H9 (cell line): ENCODE measurements around the gene CNNM2. TPM values are rescaled to one million over a fixed set of nuclear protein-coding genes. Genes with fewer than 3 reads are reported as not detected.
A peak's percentile ranks its signal among the peaks of the same experiment; 100 is the strongest.

ENCODE experiments used
- DNase-seq: peaks from one replicate; pipeline ENCODE4 v3.0.0-alpha.2; 2017
- H2AFZ ChIP-seq: one replicate; pipeline ENCODE4 v1.6.1; 2013; ENCODE audit warnings: mild to moderate bottlenecking, low read length, control low read depth, moderate library complexity
- H2AK5ac ChIP-seq: 2 replicates; pipeline ENCODE4 v1.6.1; 2013; ENCODE audit warnings: low read length, control low read depth, mixed read lengths; ENCODE audit not compliant: insufficient read length
- H2BK120ac ChIP-seq: one replicate; pipeline ENCODE4 v1.6.1; 2013; ENCODE audit warnings: low read depth, mild to moderate bottlenecking, low read length, control low read depth, inconsistent platforms; ENCODE audit not compliant: poor library complexity, severe bottlenecking
- H2BK12ac ChIP-seq: 2 replicates; pipeline ENCODE4 v1.6.1; 2013; ENCODE audit warnings: low read length, control low read depth, mixed read lengths, low read depth; ENCODE audit not compliant: insufficient read length
- H2BK15ac ChIP-seq: 2 replicates; pipeline ENCODE4 v1.6.1; 2013; ENCODE audit warnings: low read depth, low read length, control low read depth
- H2BK20ac ChIP-seq: one replicate; pipeline ENCODE4 v1.6.1; 2013; ENCODE audit warnings: low read depth, mild to moderate bottlenecking, low read length, control low read depth, inconsistent platforms; ENCODE audit not compliant: poor library complexity, severe bottlenecking
- H2BK5ac ChIP-seq: 2 replicates; pipeline ENCODE4 v1.6.1; 2013; ENCODE audit warnings: low read length, control low read depth, mixed read lengths; ENCODE audit not compliant: insufficient read length
- H3K14ac ChIP-seq: 2 replicates; pipeline ENCODE4 v1.6.1; 2013; ENCODE audit warnings: low read length, control low read depth; ENCODE audit not compliant: insufficient read depth
- H3K18ac ChIP-seq: 2 replicates; pipeline ENCODE4 v1.6.1; 2013; ENCODE audit warnings: low read depth, mild to moderate bottlenecking, mixed read lengths, low read length, control low read depth; ENCODE audit not compliant: insufficient read length
- H3K23ac ChIP-seq: 2 replicates; pipeline ENCODE4 v1.6.1; 2013; ENCODE audit warnings: low read length, control low read depth, mixed read lengths, low read depth; ENCODE audit not compliant: insufficient read length
- H3K23me2 ChIP-seq: 2 replicates; pipeline ENCODE4 v1.6.1; 2013; ENCODE audit warnings: low read depth, mild to moderate bottlenecking, mixed read lengths, low read length, control low read depth; ENCODE audit not compliant: insufficient read length, poor library complexity, severe bottlenecking
- H3K27ac ChIP-seq: 2 replicates; pipeline ENCODE4 v1.5.1; 2013; ENCODE audit warnings: low read length, control low read depth, mixed read lengths, low read depth; ENCODE audit not compliant: insufficient read length
- H3K27me3 ChIP-seq: 2 replicates; pipeline ENCODE4 v1.6.1; 2013; ENCODE audit warnings: low read length, control low read depth, inconsistent platforms; ENCODE audit not compliant: insufficient read depth
- H3K4ac ChIP-seq: 2 replicates; pipeline ENCODE4 v1.6.1; 2013; ENCODE audit warnings: low read depth, mild to moderate bottlenecking, control low read depth, inconsistent platforms, low read length, moderate library complexity
- H3K4me1 ChIP-seq: 2 replicates; pipeline ENCODE4 v1.6.1; 2013; ENCODE audit warnings: low read length, control low read depth, inconsistent platforms; ENCODE audit not compliant: insufficient read depth
- H3K4me2 ChIP-seq: 2 replicates; pipeline ENCODE4 v1.6.1; 2013; ENCODE audit warnings: low read length, control low read depth, mixed read lengths; ENCODE audit not compliant: insufficient read length, insufficient read depth
- H3K56ac ChIP-seq: 2 replicates; pipeline ENCODE4 v1.6.1; 2013; ENCODE audit warnings: low read depth, mild to moderate bottlenecking, mixed read lengths, low read length, control low read depth; ENCODE audit not compliant: insufficient read length
- H3K79me1 ChIP-seq: 2 replicates; pipeline ENCODE4 v1.6.1; 2013; ENCODE audit warnings: low read depth, mild to moderate bottlenecking, moderate library complexity, low read length, control low read depth, inconsistent platforms; ENCODE audit not compliant: insufficient read depth, poor library complexity, severe bottlenecking
- H3K79me2 ChIP-seq: 2 replicates; pipeline ENCODE4 v1.6.1; 2013; ENCODE audit warnings: low read length, control low read depth, inconsistent platforms; ENCODE audit not compliant: insufficient read depth
- H3K9ac ChIP-seq: 2 replicates; pipeline ENCODE4 v1.6.1; 2013; ENCODE audit warnings: low read length, control low read depth, mixed read lengths; ENCODE audit not compliant: insufficient read length; ENCODE audit errors: extremely low read depth
- H3K9me3 ChIP-seq: one replicate; pipeline ENCODE4 v1.6.1; 2013; ENCODE audit warnings: low read depth, low read length, inconsistent platforms; ENCODE audit not compliant: control insufficient read depth
- H3T11ph ChIP-seq: one replicate; pipeline ENCODE4 v1.6.1; 2013; ENCODE audit warnings: mild to moderate bottlenecking, low read length, control low read depth, inconsistent platforms
- H4K20me1 ChIP-seq: one replicate; pipeline ENCODE4 v1.6.1; 2013; ENCODE audit not compliant: control insufficient read depth, insufficient read length, insufficient read depth
- H4K5ac ChIP-seq: 2 replicates; pipeline ENCODE4 v1.6.1; 2013; ENCODE audit warnings: low read depth, mild to moderate bottlenecking, mixed read lengths, low read length, control low read depth; ENCODE audit not compliant: insufficient read length
- H4K8ac ChIP-seq: replicated peaks from 2 replicates; pipeline ENCODE4 v1.6.1; 2013; ENCODE audit warnings: low read length, control low read depth, mixed read lengths, low read depth; ENCODE audit not compliant: insufficient read length
- H4K91ac ChIP-seq: 2 replicates; pipeline ENCODE4 v1.6.1; 2013; ENCODE audit warnings: low read depth, mild to moderate bottlenecking, moderate library complexity, mixed read lengths, low read length, control low read depth; ENCODE audit not compliant: insufficient read length
- H3K27ac Mint-ChIP-seq, 3 experiments: 2 replicates in 2 of 3; 3 replicates in 1 of 3; pipeline ENCODE4 v1.8.0; 2020 to 2021; ENCODE audit warnings: mixed read lengths in 3 of 3, mild to moderate bottlenecking in 1 of 3, moderate library complexity in 1 of 3
- H3K27me3 Mint-ChIP-seq: 2 replicates; pipeline ENCODE4 v1.8.0; 2021; ENCODE audit warnings: low read depth, mild to moderate bottlenecking, moderate library complexity, mixed read lengths
- H3K36me3 Mint-ChIP-seq, 3 experiments: 2 replicates in 2 of 3; 3 replicates in 1 of 3; pipeline ENCODE4 v1.8.0; 2020 to 2021; ENCODE audit warnings: low read depth in 3 of 3, mixed read lengths in 3 of 3; ENCODE audit not compliant: insufficient read depth in 1 of 3
- H3K4me1 Mint-ChIP-seq, 2 experiments: 2 replicates each; pipeline ENCODE4 v1.8.0; 2020; ENCODE audit warnings: mixed read lengths in 2 of 2
- H3K4me3 Mint-ChIP-seq, 2 experiments: 2 replicates in 1 of 2; 3 replicates in 1 of 2; pipeline ENCODE4 v1.8.0; 2020 to 2021; ENCODE audit warnings: mild to moderate bottlenecking in 2 of 2, mixed read lengths in 2 of 2, moderate library complexity in 1 of 2
- H3K9me3 Mint-ChIP-seq, 2 experiments: 2 replicates in 1 of 2; 3 replicates in 1 of 2; pipeline ENCODE4 v1.8.0; 2020; ENCODE audit warnings: mild to moderate bottlenecking in 2 of 2, mixed read lengths in 2 of 2, moderate library complexity in 1 of 2
- WGBS: extraction: QIAGEN DNeasy Blood & Tissue Kit; methylation state at CpG from one replicate; pipeline ENCODE4 v1.1.7; 2013; ENCODE audit warnings: missing lambda C conversion rate, low lambda C conversion rate, mixed read lengths; ENCODE audit not compliant: insufficient read length; ENCODE audit errors: extremely low coverage; 5-methylcytosine and 5-hydroxymethylcytosine counted together
- total RNA-seq: library from RNA; stranded (reverse); gene quantifications from 2 replicates; pipeline ENCODE4 v1.2.1, GENCODE V29; 2021
- TF ChIP-seq, protein P1 (sequence below): fragments of 200-600 bp; sonication (generic); conservative IDR thresholded peaks from 3 replicates; pipeline ENCODE4 v1.8.0; 2021; ENCODE audit warnings: antibody characterized with exemption, mild to moderate bottlenecking

CNNM2 gene
- total RNA-seq, 1 experiment from 2014 or later = 17.5 TPM

DNA sequence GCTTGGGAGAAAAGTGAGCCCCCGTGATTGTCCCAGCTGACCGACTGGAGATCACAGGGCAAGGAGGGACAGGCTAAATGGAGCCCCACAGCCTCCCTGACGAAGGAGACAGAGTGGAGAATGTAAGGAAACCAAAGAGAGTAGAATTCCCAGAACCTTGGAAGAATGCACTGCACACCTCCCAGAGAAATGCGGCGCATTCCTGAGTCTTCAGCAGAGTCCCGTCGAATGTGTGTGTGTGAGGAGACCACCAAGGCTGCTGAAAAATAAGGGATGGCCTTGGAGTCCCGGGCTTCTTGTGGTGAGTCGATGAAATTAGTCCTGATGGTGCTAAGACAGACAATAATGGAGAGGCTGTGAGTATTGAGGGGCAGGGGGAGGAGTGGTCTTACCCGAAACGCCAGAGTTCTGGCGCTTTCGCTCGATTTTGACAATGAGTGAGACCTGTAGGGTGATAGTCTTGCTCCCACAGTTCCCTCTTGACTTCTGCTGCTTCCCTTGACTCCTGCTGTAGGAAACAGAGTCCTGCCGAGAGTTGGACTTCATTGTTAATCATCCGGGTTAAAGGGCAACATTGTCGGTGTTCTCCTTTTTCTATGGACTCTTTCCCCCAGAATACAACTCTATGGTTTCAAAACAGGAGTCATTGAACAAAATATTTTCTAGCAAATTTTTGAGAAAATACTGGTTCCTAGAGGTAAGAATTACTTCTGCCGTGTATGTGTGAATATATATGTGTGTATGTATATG is 103.2 kb downstream of the CNNM2 start:
- H3K79me1 ChIP-seq = no peaks in the 10 kb centered on the region
- no peak overlapping the region for H2BK120ac ChIP-seq
- no peak overlapping the region for H4K5ac ChIP-seq
- DNase-seq = peak; percentile 31
- H3K9ac ChIP-seq = no peak overlapping the region
- H3K4me2 ChIP-seq = no peak overlapping the region
- peak overlapping the region in 1 of 3 experiments; percentile 38; a peak in 3 of 7 replicates for H3K27ac Mint-ChIP-seq
- H2BK12ac ChIP-seq = no peak overlapping the region
- H3K23me2 ChIP-seq = no peaks in the 10 kb centered on the region
- H3K27me3 ChIP-seq = no peaks in the 10 kb centered on the region
- H3K4me3 Mint-ChIP-seq = no peak overlapping the region
- no peak overlapping the region for H2BK20ac ChIP-seq
- no peaks in the 10 kb centered on the region for H3K9me3 Mint-ChIP-seq
- no peaks in the 10 kb centered on the region for H4K20me1 ChIP-seq
- H3K4me1 ChIP-seq = no peaks in the 10 kb centered on the region; the same call in 1 of the 2 replicates
- no peak overlapping the region for H3T11ph ChIP-seq
- no peak overlapping the region for H4K8ac ChIP-seq
- TF ChIP-seq, protein P1, sequence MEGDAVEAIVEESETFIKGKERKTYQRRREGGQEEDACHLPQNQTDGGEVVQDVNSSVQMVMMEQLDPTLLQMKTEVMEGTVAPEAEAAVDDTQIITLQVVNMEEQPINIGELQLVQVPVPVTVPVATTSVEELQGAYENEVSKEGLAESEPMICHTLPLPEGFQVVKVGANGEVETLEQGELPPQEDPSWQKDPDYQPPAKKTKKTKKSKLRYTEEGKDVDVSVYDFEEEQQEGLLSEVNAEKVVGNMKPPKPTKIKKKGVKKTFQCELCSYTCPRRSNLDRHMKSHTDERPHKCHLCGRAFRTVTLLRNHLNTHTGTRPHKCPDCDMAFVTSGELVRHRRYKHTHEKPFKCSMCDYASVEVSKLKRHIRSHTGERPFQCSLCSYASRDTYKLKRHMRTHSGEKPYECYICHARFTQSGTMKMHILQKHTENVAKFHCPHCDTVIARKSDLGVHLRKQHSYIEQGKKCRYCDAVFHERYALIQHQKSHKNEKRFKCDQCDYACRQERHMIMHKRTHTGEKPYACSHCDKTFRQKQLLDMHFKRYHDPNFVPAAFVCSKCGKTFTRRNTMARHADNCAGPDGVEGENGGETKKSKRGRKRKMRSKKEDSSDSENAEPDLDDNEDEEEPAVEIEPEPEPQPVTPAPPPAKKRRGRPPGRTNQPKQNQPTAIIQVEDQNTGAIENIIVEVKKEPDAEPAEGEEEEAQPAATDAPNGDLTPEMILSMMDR = no peak
- no peak overlapping the region for H3K23ac ChIP-seq
- no peaks in the 10 kb centered on the region for H3K27me3 Mint-ChIP-seq
- no peak overlapping the region for H2AFZ ChIP-seq
- no peak overlapping the region for H3K27ac ChIP-seq
- no peak overlapping the region for H3K14ac ChIP-seq
- H3K79me2 ChIP-seq = no peaks in the 10 kb centered on the region
- no peak overlapping the region for H3K56ac ChIP-seq
- no peak overlapping the region for H3K4ac ChIP-seq
- WGBS = no CpG with 5 or more reads among the region's 18 CpGs
- no peak overlapping the region for H2AK5ac ChIP-seq
- no peaks in the 10 kb centered on the region; a peak in 1 of 7 replicates for H3K36me3 Mint-ChIP-seq
- no peak overlapping the region for H2BK5ac ChIP-seq
- H3K18ac ChIP-seq = no peak overlapping the region
- no peaks in the 10 kb centered on the region for H3K9me3 ChIP-seq
- peaks cover 28 to 31% of the 10 kb centered on the region in 2 experiments for H3K4me1 Mint-ChIP-seq
- H2BK15ac ChIP-seq = no peak overlapping the region; the same call in 1 of the 2 replicates
- no peak overlapping the region for H4K91ac ChIP-seq
